HCT116 (cell line): ENCODE measurements around the gene BSND. TPM values are rescaled to one million over a fixed set of nuclear protein-coding genes. Genes with fewer than 3 reads are reported as not detected.

ENCODE experiments used
- ATAC-seq: fragments of 200-7000 bp; cut with Tn5 transposase; 2 replicates; pipeline ENCODE4 v1.9.1; 2020; ENCODE audit warnings: mild to moderate bottlenecking, moderate library complexity
- BruUV-seq: library from RNA; stranded (reverse); fragments of 400-500 nt; replicated peaks from 2 replicates; lab custom pipeline; 2021; lab: Mats Ljungman, UMichigan
- CTCF ChIA-PET: fragments of 300-600 bp; sonication (Branson Sonifier 250); formaldehyde crosslinking; loops from one replicate; lab custom pipeline; 2021; ENCODE audit warnings: antibody characterized with exemption; lab: Charles Lee
- POLR2A ChIA-PET: fragments of 300-600, 350-600 bp; sonication (Branson Sonifier 250); formaldehyde crosslinking; loops from one replicate; lab custom pipeline; 2021; ENCODE audit warnings: antibody characterized with exemption; lab: Charles Lee
- RAD21 ChIA-PET, 2 experiments: fragments of 300-600 bp; sonication (Branson Sonifier 250); formaldehyde crosslinking; loops; one replicate each; lab custom pipeline; 2023; ENCODE audit warnings: low total read pairs in 2 of 2; ENCODE audit not compliant: uncharacterized antibody in 2 of 2, unreplicated experiment in 2 of 2, low non-redundant PET in 1 of 2; lab: Charles Lee
- DNase-seq: peaks from one replicate; pipeline ENCODE4 v3.0.0-alpha.2; 2010; ENCODE audit warnings: low read depth, low spot score
- H2AFZ ChIP-seq: fragments of 200-600 bp; shearing (Covaris generic), sonication (generic); 2 replicates; pipeline ENCODE4 v1.6.1; 2017; ENCODE audit warnings: low read depth, mixed run types, mixed read lengths, antibody characterized with exemption, low read length; ENCODE audit not compliant: poor library complexity, severe bottlenecking
- H3K27ac ChIP-seq: 2 replicates; pipeline ENCODE4 v1.5.1; 2012; ENCODE audit warnings: low read depth, low read length
- H3K27me3 ChIP-seq: fragments of 200-600 bp; sonication (generic); 2 replicates; pipeline ENCODE4 v1.6.1; 2016; ENCODE audit warnings: mixed run types, low read length, mixed read lengths; ENCODE audit not compliant: insufficient read depth
- H3K36me3 ChIP-seq, 2 experiments: fragments of 200-500 bp in 1 of 2; fragments of 200-600 bp in 1 of 2; sonication (Bioruptor generic) in 1 of 2; sonication (generic) in 1 of 2; 2 replicates each; pipeline versions ENCODE4 v1.5.1 to v1.6.1; 2014 to 2016; ENCODE audit warnings: low read length in 2 of 2, inconsistent platforms in 1 of 2, mixed read lengths in 1 of 2, mixed run types in 1 of 2; ENCODE audit not compliant: insufficient read depth in 2 of 2, control insufficient read depth in 1 of 2
- H3K4me1 ChIP-seq, 2 experiments: fragments of 200-600 bp in 1 of 2; sonication (generic) in 1 of 2; 2 replicates each; pipeline versions ENCODE4 v1.5.1 to v1.6.1; 2012 to 2017; ENCODE audit warnings: low read length in 2 of 2, inconsistent platforms in 1 of 2, mild to moderate bottlenecking in 1 of 2, mixed read lengths in 1 of 2, mixed run types in 1 of 2, moderate library complexity in 1 of 2; ENCODE audit not compliant: insufficient read depth in 2 of 2, control insufficient read depth in 1 of 2
- H3K4me2 ChIP-seq: fragments of 200-600 bp; sonication (generic); 2 replicates; pipeline ENCODE4 v1.6.1; 2017; ENCODE audit warnings: mixed run types, low read length, mixed read lengths
- H3K4me3 ChIP-seq, 2 experiments: fragments of 200-600 bp in 1 of 2; sonication (generic) in 1 of 2; replicated peaks in 1 of 2; 2 replicates each; pipeline ENCODE4 v1.5.1; 2011 to 2016; ENCODE audit warnings: low read length in 2 of 2, control low read depth in 1 of 2, low read depth in 1 of 2, mild to moderate bottlenecking in 1 of 2, mixed read lengths in 1 of 2, mixed run types in 1 of 2
- H3K79me2 ChIP-seq: fragments of 200-600 bp; sonication (generic); 2 replicates; pipeline ENCODE4 v1.6.1; 2017; ENCODE audit warnings: mild to moderate bottlenecking, mixed run types, low read length, moderate library complexity, mixed read lengths; ENCODE audit not compliant: insufficient read depth
- H3K9ac ChIP-seq: fragments of 200-600 bp; sonication (generic); 2 replicates; pipeline ENCODE4 v1.6.1; 2016; ENCODE audit warnings: low read length, mixed read lengths
- H3K9me2 ChIP-seq: fragments of 200-600 bp; sonication (generic), shearing (Covaris generic); 2 replicates; pipeline ENCODE4 v1.6.1; 2017; ENCODE audit warnings: mixed run types, mild to moderate bottlenecking, moderate library complexity; ENCODE audit not compliant: insufficient read depth
- H3K9me3 ChIP-seq, 2 experiments: fragments of 200-500 bp in 1 of 2; fragments of 200-600 bp in 1 of 2; sonication (Bioruptor generic) in 1 of 2; sonication (generic) in 1 of 2; 2 replicates each; pipeline ENCODE4 v1.6.1; 2014 to 2017; ENCODE audit warnings: low read length in 2 of 2, mixed read lengths in 2 of 2, inconsistent platforms in 1 of 2, low read depth in 1 of 2, mild to moderate bottlenecking in 1 of 2, mixed run types in 1 of 2, moderate library complexity in 1 of 2; ENCODE audit not compliant: control insufficient read depth in 1 of 2, insufficient read depth in 1 of 2
- H4K20me1 ChIP-seq: fragments of 200-600 bp; sonication (generic), shearing (Covaris generic); 2 replicates; pipeline ENCODE4 v1.6.1; 2017; ENCODE audit warnings: mixed run types, mild to moderate bottlenecking, moderate library complexity; ENCODE audit not compliant: insufficient read depth
- REST ChIP-seq: IDR thresholded peaks from 2 replicates; pipeline ENCODE4 v1.6.1; 2012; ENCODE audit warnings: low read depth
- YY1 ChIP-seq: IDR thresholded peaks from 2 replicates; pipeline ENCODE4 v1.6.1; 2011; ENCODE audit warnings: low read length, low read depth, moderate library complexity, mild to moderate bottlenecking; ENCODE audit not compliant: insufficient replicate concordance; ENCODE audit errors: extremely low read depth
- ZBTB33 ChIP-seq: IDR thresholded peaks from 2 replicates; pipeline ENCODE4 v1.6.1; 2011; ENCODE audit warnings: mild to moderate bottlenecking, low read length, moderate library complexity; ENCODE audit not compliant: insufficient replicate concordance; ENCODE audit errors: extremely low read depth
- intact Hi-C: fragments of 100-400 bp; cut with micrococcal nuclease; formaldehyde crosslinking; loops from 2 replicates; pipeline ENCODE4 v1.10.0; 2022
- total RNA-seq: library from RNA; stranded (reverse); gene quantifications from one replicate; pipeline ENCODE4 v1.2.1, GENCODE V29; 2021; ENCODE audit not compliant: unreplicated experiment

BSND gene
- total RNA-seq, 1 experiment from 2014 or later = not detected

GRCh38 chr1:55001311-55001710 lies 2.6 kb downstream of the BSND start:
- Histone ChIP-seq H3K4me2 (no peak overlapping the region), H4K20me1 (no peaks in the 10 kb centered on the region), H3K9me2 (no peaks in the 10 kb centered on the region), H3K27me3 (no peaks in the 10 kb centered on the region), H3K79me2 (no peaks in the 10 kb centered on the region), H3K27ac (no peak overlapping the region), H3K36me3 (no peaks in the 10 kb centered on the region), H3K9ac (no peak overlapping the region), H2AFZ (no peak overlapping the region), H3K9me3 (no peaks in the 10 kb centered on the region), H3K4me1 (peaks cover 0 to 4% of the 10 kb centered on the region in 2 experiments; a peak in 1 of 4 replicates), H3K4me3 (no peak overlapping the region)
- no peak for TF ChIP-seq REST
- TF ChIP-seq YY1 = no peak
- no peak for TF ChIP-seq ZBTB33
- no TSS peak for BruUV-seq
- ChIA-PET CTCF (interaction anchor here (1.1 to 1.4 kb wide), 2 partner anchors 21 to 50 kb away, joined by 3 to 6 read pairs; no protein-coding TSS in a partner anchor), RAD21 (no interaction called here), POLR2A (no interaction called here)
- DNase-seq = no peak
- ATAC-seq = no peak
- intact Hi-C loops = no loop called here
